GM23338 (cell line): ENCODE measurements around the gene TFAP2B. TPM values are rescaled to one million over a fixed set of nuclear protein-coding genes. Genes with fewer than 3 reads are reported as not detected.

Source experiments
- ATAC-seq: fragments of 200-7000 bp; cut with Tn5 transposase; 3 replicates; pipeline ENCODE4 v1.9.1; 2020
- DNase-seq: peaks from one replicate; pipeline ENCODE4 v3.0.0-alpha.2; 2015; ENCODE audit warnings: low spot score
- H2AFZ ChIP-seq: fragments of 200-600 bp; sonication (generic); 2 replicates; pipeline ENCODE4 v1.8.0; 2016; ENCODE audit warnings: antibody characterized with exemption, mild to moderate bottlenecking, moderate library complexity
- H3F3A ChIP-seq: fragments of 200-600 bp; sonication (generic); replicated peaks from 2 replicates; pipeline ENCODE4 v1.8.0; 2017; ENCODE audit warnings: antibody characterized with exemption, mixed run types, low read depth
- H3K27ac ChIP-seq: fragments of 200-600 bp; sonication (generic); 2 replicates; pipeline ENCODE4 v1.6.1; 2016; ENCODE audit warnings: low read depth
- H3K27me3 ChIP-seq: fragments of 200-600 bp; sonication (generic); 2 replicates; pipeline ENCODE4 v1.8.0; 2016; ENCODE audit warnings: mild to moderate bottlenecking, mixed run types, moderate library complexity; ENCODE audit not compliant: insufficient read depth
- H3K36me3 ChIP-seq: fragments of 200-600 bp; sonication (generic); 2 replicates; pipeline ENCODE4 v1.8.0; 2016; ENCODE audit warnings: mild to moderate bottlenecking; ENCODE audit not compliant: insufficient read depth
- H3K4me1 ChIP-seq: fragments of 200-600 bp; sonication (generic); 2 replicates; pipeline ENCODE4 v1.8.0; 2016; ENCODE audit warnings: mild to moderate bottlenecking, moderate library complexity; ENCODE audit not compliant: insufficient read depth
- H3K4me2 ChIP-seq: fragments of 200-600 bp; sonication (generic); 2 replicates; pipeline ENCODE4 v1.7.1; 2017; ENCODE audit warnings: mixed run types
- H3K4me3 ChIP-seq: fragments of 200-600 bp; sonication (generic); 2 replicates; pipeline ENCODE4 v1.6.1; 2016; ENCODE audit warnings: mixed run types
- H3K79me2 ChIP-seq: fragments of 200-600 bp; sonication (generic); replicated peaks from 2 replicates; pipeline ENCODE4 v1.8.0; 2017; ENCODE audit warnings: mild to moderate bottlenecking; ENCODE audit not compliant: insufficient read depth
- H3K9me2 ChIP-seq: fragments of 200-600 bp; sonication (generic); 2 replicates; pipeline ENCODE4 v1.8.0; 2017; ENCODE audit not compliant: insufficient read depth
- H4K20me1 ChIP-seq: fragments of 200-600 bp; sonication (generic); replicated peaks from 2 replicates; pipeline ENCODE4 v1.8.0; 2017; ENCODE audit warnings: mild to moderate bottlenecking; ENCODE audit not compliant: insufficient read depth
- H3K27ac Mint-ChIP-seq: 2 replicates; pipeline ENCODE4 v1.8.0; 2020; ENCODE audit warnings: inconsistent platforms, mild to moderate bottlenecking, moderate library complexity, mixed read lengths
- H3K27me3 Mint-ChIP-seq: 3 replicates; pipeline ENCODE4 v1.8.0; 2022; ENCODE audit warnings: low read depth, mild to moderate bottlenecking, moderate library complexity, mixed read lengths, inconsistent platforms; ENCODE audit not compliant: insufficient read depth, poor library complexity
- H3K36me3 Mint-ChIP-seq: 3 replicates; pipeline ENCODE4 v1.8.0; 2021; ENCODE audit warnings: low read depth, mild to moderate bottlenecking, inconsistent platforms, moderate library complexity, mixed read lengths
- H3K4me1 Mint-ChIP-seq: 3 replicates; pipeline ENCODE4 v1.8.0; 2020; ENCODE audit warnings: mild to moderate bottlenecking, inconsistent platforms, mixed read lengths
- H3K4me3 Mint-ChIP-seq: 3 replicates; pipeline ENCODE4 v1.8.0; 2021; ENCODE audit warnings: moderate library complexity, mild to moderate bottlenecking, inconsistent platforms, mixed read lengths
- H3K9me3 Mint-ChIP-seq: 3 replicates; pipeline ENCODE4 v1.8.0; 2020; ENCODE audit warnings: moderate library complexity, mild to moderate bottlenecking, inconsistent platforms, mixed read lengths
- CREB1 ChIP-seq: fragments of 250-450 bp; sonication (Bioruptor Pico); IDR thresholded peaks from 2 replicates; pipeline ENCODE4 v1.5.0; 2020; ENCODE audit warnings: low read depth, mild to moderate bottlenecking, moderate library complexity
- CTCF ChIP-seq, 2 experiments: fragments of 200-600 bp in 1 of 2; sonication (generic) in 1 of 2; conservative IDR thresholded peaks; 2 replicates each; pipeline versions ENCODE4 v1.5.1 to v1.6.1; 2016 to 2017; ENCODE audit warnings: antibody characterized with exemption in 2 of 2, low read depth in 2 of 2, mild to moderate bottlenecking in 2 of 2, moderate library complexity in 1 of 2
- ETS1 ChIP-seq: IDR thresholded peaks from 2 replicates; pipeline ENCODE4 v1.6.1; 2016; ENCODE audit warnings: antibody characterized with exemption
- EZH2 ChIP-seq: fragments of 200-600 bp; sonication (generic); IDR thresholded peaks from one replicate; pipeline ENCODE4 v1.8.0; 2017; ENCODE audit warnings: antibody characterized with exemption, mild to moderate bottlenecking, low read depth; ENCODE audit not compliant: unreplicated experiment
- JUNB ChIP-seq: IDR thresholded peaks from one replicate; pipeline ENCODE4 v1.6.1; 2016; ENCODE audit warnings: antibody characterized with exemption; ENCODE audit not compliant: unreplicated experiment
- NANOG ChIP-seq: IDR thresholded peaks from 2 replicates; pipeline ENCODE4 v1.6.1; 2016; ENCODE audit warnings: antibody characterized with exemption, borderline replicate concordance
- POLR2AphosphoS5 ChIP-seq: IDR thresholded peaks from 2 replicates; pipeline ENCODE4 v1.6.1; 2016; ENCODE audit warnings: antibody characterized with exemption, low read depth
- REST ChIP-seq: IDR thresholded peaks from one replicate; pipeline ENCODE4 v1.6.1; 2018; ENCODE audit warnings: antibody characterized with exemption; ENCODE audit not compliant: unreplicated experiment
- STAT1 ChIP-seq: IDR thresholded peaks from one replicate; pipeline ENCODE4 v1.6.1; 2016; ENCODE audit warnings: antibody characterized with exemption; ENCODE audit not compliant: unreplicated experiment
- ZNF114 ChIP-seq: fragments of 250-450 bp; sonication (Bioruptor Pico); IDR thresholded peaks from 2 replicates; pipeline ENCODE4 v1.5.0; 2020; ENCODE audit warnings: mild to moderate bottlenecking, moderate library complexity
- ZNF331 ChIP-seq: fragments of 250-450 bp; sonication (Bioruptor Pico); IDR thresholded peaks from 2 replicates; pipeline ENCODE4 v1.5.0; 2020; ENCODE audit warnings: low read depth, mild to moderate bottlenecking, moderate library complexity
- polyA plus RNA-seq: library from polyadenylated mRNA; unstranded; fragments of >200 nt; fragmentation: Nextera tagmentation; extraction: Ambion mirVana; gene quantifications from 2 replicates; pipeline ENCODE4 v1.2.1, GENCODE V29; 2016
- total RNA-seq: library from RNA; depleted of rRNA; stranded (reverse); fragments of >200 nt; shearing (Covaris generic); gene quantifications from 2 replicates; pipeline ENCODE4 v1.2.3, GENCODE V29; 2014

The TFAP2B gene
- total and polyA plus RNA-seq, 2 experiments from 2014 or later = not detected

GRCh38 chr6:50889935-50890334, 71.3 kb downstream of the TFAP2B start:
- DNase-seq (no peak), ATAC-seq (no peak; the same call in 2 of the 3 replicates)
- Mint-ChIP-seq H3K9me3 (peaks cover 2% of the 10 kb centered on the region), H3K4me3 (no peak overlapping the region), H3K27ac (no peak overlapping the region), H3K4me1 (peaks cover 26% of the 10 kb centered on the region; the same call in 2 of the 3 replicates), H3K36me3 (peaks cover under 1% of the 10 kb centered on the region; the same call in 1 of the 3 replicates), H3K27me3 (no peaks in the 10 kb centered on the region)
- H3K4me1 ChIP-seq = peaks cover 25% of the 10 kb centered on the region
- H3F3A ChIP-seq = no peaks in the 10 kb centered on the region
- H2AFZ ChIP-seq = no peak overlapping the region
- H3K79me2 ChIP-seq = no peaks in the 10 kb centered on the region
- H3K27me3 ChIP-seq = no peaks in the 10 kb centered on the region
- H3K36me3 ChIP-seq = no peaks in the 10 kb centered on the region
- H4K20me1 ChIP-seq = no peaks in the 10 kb centered on the region
- H3K4me3 ChIP-seq = no peak overlapping the region
- no peaks in the 10 kb centered on the region for H3K9me2 ChIP-seq
- no peak overlapping the region for H3K4me2 ChIP-seq
- TF ChIP-seq CREB1 (CRISPR knock-in tag) (no peak), ETS1 (no peak), NANOG (no peak), JUNB (no peak), POLR2AphosphoS5 (no peak), REST (no peak), ZNF114 (CRISPR knock-in tag) (no peak), STAT1 (no peak), EZH2 (no peak), ZNF331 (no peak), CTCF (conservative IDR thresholded peaks at IDR 0.05; ENCODE audit: low read depth in 2 of 2) (no peak)
- H3K27ac ChIP-seq = no peak overlapping the region
